Activated naive CD4-positive, alpha-beta T cell treated with anti-CD3 and anti-CD28 coated beads, Interleukin-2, amount 50 U/mL, for 24 hours (primary cell): ENCODE data around the gene SLC6A15.

ENCODE experiments used
- H3K27ac Mint-ChIP-seq: one replicate; pipeline ENCODE4 v1.8.0; 2021; ENCODE audit warnings: mild to moderate bottlenecking, mixed read lengths
- H3K27me3 Mint-ChIP-seq: one replicate; pipeline ENCODE4 v1.8.0; 2021; ENCODE audit warnings: mixed read lengths
- H3K36me3 Mint-ChIP-seq: one replicate; pipeline ENCODE4 v1.8.0; 2021; ENCODE audit warnings: mixed read lengths
- H3K4me1 Mint-ChIP-seq: one replicate; pipeline ENCODE4 v1.8.0; 2021; ENCODE audit warnings: mixed read lengths
- H3K4me3 Mint-ChIP-seq: one replicate; pipeline ENCODE4 v1.8.0; 2021; ENCODE audit warnings: mild to moderate bottlenecking, mixed read lengths
- H3K9me3 Mint-ChIP-seq: one replicate; pipeline ENCODE4 v1.8.0; 2021; ENCODE audit warnings: mixed read lengths

SLC6A15 gene

DNA sequence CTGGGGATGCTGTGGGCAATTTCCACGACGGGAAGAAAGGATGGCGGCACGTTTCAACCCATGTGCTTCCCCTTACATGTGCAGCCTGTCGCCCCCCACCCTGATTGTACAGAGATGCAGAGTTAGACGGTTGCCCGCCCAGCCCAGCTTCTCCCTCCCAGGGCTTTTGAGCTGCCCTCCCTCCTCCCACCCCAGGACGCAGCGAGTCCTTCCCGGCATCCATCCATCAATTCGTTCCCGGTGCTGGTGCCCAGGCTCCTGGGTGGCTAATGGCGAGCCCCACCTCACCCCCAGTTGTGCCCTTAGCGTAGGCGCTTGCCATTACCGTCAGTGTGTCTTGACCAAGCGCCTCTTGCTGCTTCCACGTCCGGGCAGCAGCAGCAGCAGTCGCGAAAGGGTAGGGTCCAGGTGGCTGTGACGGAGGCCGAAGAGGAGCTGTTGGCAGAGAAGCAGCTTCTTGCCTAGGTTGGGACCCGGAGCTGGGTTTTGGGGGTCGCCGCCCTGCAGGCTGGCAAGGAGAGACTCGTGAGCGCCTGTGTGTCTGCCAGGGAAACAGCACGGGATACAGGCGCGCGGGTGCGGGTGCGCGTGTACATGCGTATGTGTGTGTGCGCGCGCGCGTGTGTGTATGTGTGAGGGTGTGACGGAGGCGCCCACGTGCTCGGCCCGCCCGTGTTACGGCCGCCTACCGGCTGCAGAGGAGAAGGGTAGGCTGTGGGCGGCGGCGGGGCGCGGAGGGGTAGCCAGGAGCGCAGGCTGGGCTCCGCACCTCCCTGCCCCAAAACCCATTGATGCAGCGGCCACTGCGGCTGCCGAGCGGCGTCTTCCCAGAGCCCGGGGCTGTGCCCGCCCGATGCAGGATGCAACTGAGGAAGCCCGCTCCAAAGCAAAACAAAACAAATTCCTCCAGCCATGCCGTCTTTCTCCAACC is at the start of gene SLC6A15:
Gene SLC6A15, minus strand, starts transcription at position 602 of the 931 bp plus-strand sequence. CDS start 20,679 bp downstream, outside the sequence.
- H3K27ac Mint-ChIP-seq = no peak within 1 kb of the TSS
- H3K36me3 Mint-ChIP-seq = no peaks in the 10 kb centered on the region
- H3K27me3 Mint-ChIP-seq = peaks cover 25% of the 10 kb centered on the region
- peaks cover 4% of the 10 kb centered on the region for H3K4me1 Mint-ChIP-seq
- H3K9me3 Mint-ChIP-seq = no peaks in the 10 kb centered on the region
- no peak within 1 kb of the TSS for H3K4me3 Mint-ChIP-seq

DNA sequence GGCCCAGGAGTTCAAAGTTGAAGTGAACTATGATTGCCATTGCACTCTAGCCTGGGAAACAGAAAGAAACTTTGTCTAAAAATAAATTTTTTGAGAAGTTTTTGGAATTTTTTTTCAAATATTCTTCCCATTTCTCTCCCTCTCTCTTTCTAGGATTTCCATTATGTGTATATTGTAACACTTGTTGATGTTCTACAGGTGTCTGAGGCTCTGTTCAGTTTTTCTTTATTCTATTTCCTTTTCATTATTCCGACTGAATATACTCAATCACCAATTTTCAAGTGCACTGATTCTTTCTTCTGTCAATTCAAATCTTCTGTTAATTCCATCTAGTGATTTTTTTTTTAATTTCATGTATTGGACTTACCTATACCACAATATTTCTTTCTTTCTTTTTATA is 48.3 kb upstream of the SLC6A15 start:
- H3K9me3 Mint-ChIP-seq = peaks cover 5% of the 10 kb centered on the region
- no peaks in the 10 kb centered on the region for H3K4me1 Mint-ChIP-seq
- peaks cover 2% of the 10 kb centered on the region for H3K27me3 Mint-ChIP-seq
- H3K36me3 Mint-ChIP-seq = no peaks in the 10 kb centered on the region
- no peak overlapping the region for H3K4me3 Mint-ChIP-seq
- no peak overlapping the region for H3K27ac Mint-ChIP-seq

DNA sequence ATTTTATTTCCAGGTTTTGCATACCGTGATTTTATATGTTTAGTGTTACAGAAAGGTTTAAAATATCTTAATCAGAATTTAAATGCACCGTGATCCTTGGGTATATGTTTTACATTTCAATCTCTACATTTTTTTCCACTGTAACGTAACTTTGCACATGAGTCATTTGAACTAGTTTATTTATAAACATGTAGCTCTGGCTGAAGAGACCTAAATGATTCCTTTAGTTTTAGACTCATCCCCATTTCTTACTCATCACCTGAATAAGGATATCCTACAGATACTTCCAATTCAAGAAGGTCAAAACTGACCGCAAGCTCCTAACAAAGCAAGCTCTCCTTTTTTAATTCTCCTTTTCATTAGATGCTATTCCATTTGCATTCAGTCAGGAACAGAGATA is 42.7 kb upstream of the SLC6A15 start:
- Mint-ChIP-seq H3K27ac (no peak overlapping the region), H3K36me3 (no peaks in the 10 kb centered on the region), H3K4me1 (no peaks in the 10 kb centered on the region), H3K9me3 (no peaks in the 10 kb centered on the region), H3K27me3 (no peaks in the 10 kb centered on the region), H3K4me3 (no peak overlapping the region)

DNA sequence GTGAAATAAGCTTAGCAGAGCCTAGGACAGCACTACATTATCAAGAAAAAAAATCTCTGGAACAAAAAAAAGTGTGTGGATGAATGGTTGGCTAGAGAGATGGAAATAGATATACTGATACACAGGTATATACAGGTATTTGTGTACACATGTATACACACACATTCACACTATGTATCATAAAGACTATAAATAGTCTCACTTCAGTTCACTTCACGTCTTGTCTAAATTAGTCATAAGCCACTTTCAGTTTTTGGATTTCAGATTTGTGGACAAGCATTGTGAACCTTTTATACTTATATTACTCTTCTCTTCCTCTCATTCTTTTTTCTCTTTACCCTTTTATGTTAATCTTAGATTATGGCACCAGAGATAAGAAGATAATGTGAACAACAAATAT is 41.8 kb upstream of the SLC6A15 start:
- H3K27ac Mint-ChIP-seq = no peak overlapping the region
- H3K27me3 Mint-ChIP-seq = no peaks in the 10 kb centered on the region
- H3K4me1 Mint-ChIP-seq = no peaks in the 10 kb centered on the region
- no peaks in the 10 kb centered on the region for H3K9me3 Mint-ChIP-seq
- no peaks in the 10 kb centered on the region for H3K36me3 Mint-ChIP-seq
- no peak overlapping the region for H3K4me3 Mint-ChIP-seq

DNA sequence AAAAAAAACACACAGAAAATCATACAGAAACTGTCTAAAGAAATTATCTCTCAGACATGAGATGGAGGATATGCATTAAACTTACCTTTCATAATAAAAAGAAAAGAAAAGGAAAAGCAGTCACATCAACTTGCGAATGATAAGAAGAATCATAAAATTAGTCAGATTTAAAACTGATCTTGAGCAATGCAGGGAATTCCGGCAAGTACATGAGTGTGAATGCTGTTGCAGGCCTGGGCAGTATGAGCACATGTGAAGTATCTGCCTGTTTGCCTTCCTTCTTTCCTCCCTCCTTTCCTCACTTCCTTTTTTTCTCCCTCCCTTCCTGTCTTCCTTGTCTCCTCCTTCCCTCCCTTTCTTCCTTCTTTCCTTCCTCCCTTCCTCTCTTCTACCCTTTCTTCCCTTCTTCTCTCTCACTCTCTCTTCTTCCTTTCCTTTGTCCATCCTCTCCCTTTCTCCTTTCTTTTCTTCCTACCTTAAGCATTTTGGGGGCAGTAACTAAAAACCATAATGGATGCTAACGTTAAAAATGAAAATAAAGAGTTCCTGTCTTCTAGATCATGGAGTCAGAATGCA is 38.5 kb upstream of the SLC6A15 start:
- H3K9me3 Mint-ChIP-seq = no peaks in the 10 kb centered on the region
- no peak overlapping the region for H3K4me3 Mint-ChIP-seq
- no peaks in the 10 kb centered on the region for H3K4me1 Mint-ChIP-seq
- H3K27me3 Mint-ChIP-seq = no peaks in the 10 kb centered on the region
- no peak overlapping the region for H3K27ac Mint-ChIP-seq
- H3K36me3 Mint-ChIP-seq = no peaks in the 10 kb centered on the region

GRCh38 chr12:84946753-84947152 is 34.2 kb upstream of the SLC6A15 start:
- Mint-ChIP-seq H3K36me3 (no peaks in the 10 kb centered on the region), H3K9me3 (peaks cover under 1% of the 10 kb centered on the region), H3K27me3 (no peaks in the 10 kb centered on the region), H3K4me3 (no peak overlapping the region), H3K4me1 (no peaks in the 10 kb centered on the region), H3K27ac (no peak overlapping the region)

DNA sequence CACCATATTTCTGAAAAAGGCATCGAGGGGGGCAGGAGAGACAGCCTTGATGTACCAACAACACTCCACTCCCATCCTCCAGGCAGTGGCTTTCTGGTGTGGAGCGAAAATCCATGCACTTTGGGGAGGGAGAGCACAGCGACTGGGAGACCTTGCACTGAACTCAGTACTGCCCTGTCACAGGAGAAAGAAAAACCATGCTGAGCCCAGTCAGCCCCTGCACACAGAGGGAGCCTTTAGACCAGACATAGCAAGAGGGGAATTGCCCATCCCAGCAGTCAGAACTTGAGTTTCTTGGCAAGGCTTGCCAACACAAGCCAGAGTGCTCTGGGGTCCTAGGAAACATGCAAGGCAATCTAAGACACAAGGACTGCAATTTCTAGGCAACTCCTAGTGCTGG is 24.8 kb upstream of the SLC6A15 start:
- Mint-ChIP-seq H3K4me3 (no peak overlapping the region), H3K4me1 (no peaks in the 10 kb centered on the region), H3K27ac (no peak overlapping the region), H3K9me3 (peaks cover 13% of the 10 kb centered on the region), H3K36me3 (no peaks in the 10 kb centered on the region), H3K27me3 (no peaks in the 10 kb centered on the region)

- H3K27ac Mint-ChIP-seq = no peak overlapping the region
- no peaks in the 10 kb centered on the region for H3K36me3 Mint-ChIP-seq
- peaks cover 6% of the 10 kb centered on the region for H3K9me3 Mint-ChIP-seq
- peaks cover 3% of the 10 kb centered on the region for H3K27me3 Mint-ChIP-seq
- no peak overlapping the region for H3K4me3 Mint-ChIP-seq
- H3K4me1 Mint-ChIP-seq = no peaks in the 10 kb centered on the region
Measured at GRCh38 chr12:84929501-84929900, 16.9 kb upstream of the SLC6A15 start.

GRCh38 chr12:84924981-84925380 is 12.4 kb upstream of the SLC6A15 start:
- no peaks in the 10 kb centered on the region for H3K9me3 Mint-ChIP-seq
- no peak overlapping the region for H3K4me3 Mint-ChIP-seq

DNA sequence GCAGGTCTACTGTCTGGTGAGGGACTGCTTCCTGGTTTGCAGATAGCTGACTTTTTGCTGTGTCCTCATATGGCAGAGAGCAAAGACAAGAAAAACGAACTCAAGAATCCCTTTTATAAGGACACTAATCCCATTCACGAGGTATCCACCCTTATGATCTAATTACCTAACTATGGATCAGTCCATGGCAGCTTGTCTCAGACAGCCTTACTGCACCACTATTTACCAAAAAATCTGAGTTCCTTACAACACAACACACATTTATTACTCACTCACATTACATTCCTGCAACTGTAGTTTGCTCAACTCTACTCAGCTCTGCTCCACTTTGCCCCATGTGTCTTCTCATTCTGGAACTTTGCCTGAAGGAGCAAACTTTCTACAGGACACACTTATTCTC is 10.1 kb upstream of the SLC6A15 start:
- no peaks in the 10 kb centered on the region for H3K9me3 Mint-ChIP-seq
- H3K27me3 Mint-ChIP-seq = no peaks in the 10 kb centered on the region
- no peaks in the 10 kb centered on the region for H3K36me3 Mint-ChIP-seq
- H3K27ac Mint-ChIP-seq = no peak overlapping the region
- H3K4me3 Mint-ChIP-seq = no peak overlapping the region
- no peaks in the 10 kb centered on the region for H3K4me1 Mint-ChIP-seq

More at GRCh38 chr12:84924981-84925380, 12.4 kb upstream of the SLC6A15 start:
- H3K36me3 Mint-ChIP-seq = no peaks in the 10 kb centered on the region
- peaks cover 3% of the 10 kb centered on the region for H3K27me3 Mint-ChIP-seq
- no peaks in the 10 kb centered on the region for H3K4me1 Mint-ChIP-seq
- no peak overlapping the region for H3K27ac Mint-ChIP-seq

GRCh38 chr12:84920331-84920730 is 7.7 kb upstream of the SLC6A15 start:
- Mint-ChIP-seq H3K27me3 (no peaks in the 10 kb centered on the region), H3K27ac (no peak overlapping the region), H3K36me3 (no peaks in the 10 kb centered on the region), H3K4me1 (no peaks in the 10 kb centered on the region), H3K4me3 (no peak overlapping the region), H3K9me3 (no peaks in the 10 kb centered on the region)

DNA sequence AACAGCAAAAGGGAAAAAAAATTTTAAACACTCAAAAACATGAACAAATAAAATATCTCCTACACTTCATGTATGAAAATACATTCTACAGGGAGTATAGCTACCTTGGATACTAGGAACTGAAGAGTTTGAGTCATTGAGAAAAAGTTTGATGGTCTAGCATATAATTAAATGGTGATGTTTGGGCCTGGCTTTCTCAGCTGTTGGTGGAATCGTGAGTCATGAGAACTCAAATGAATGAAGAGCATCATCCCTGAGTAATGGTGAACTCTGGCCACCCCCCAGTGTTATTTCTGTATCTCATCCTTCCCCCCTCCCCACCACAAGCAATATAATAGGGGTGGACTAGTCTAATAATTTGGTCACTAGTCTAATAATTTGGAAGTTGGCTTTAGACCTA is 6.7 kb upstream of the SLC6A15 start:
- Mint-ChIP-seq H3K9me3 (no peaks in the 10 kb centered on the region), H3K4me1 (no peaks in the 10 kb centered on the region), H3K27ac (no peak overlapping the region), H3K4me3 (no peak overlapping the region), H3K27me3 (peaks cover 4% of the 10 kb centered on the region), H3K36me3 (no peaks in the 10 kb centered on the region)

DNA sequence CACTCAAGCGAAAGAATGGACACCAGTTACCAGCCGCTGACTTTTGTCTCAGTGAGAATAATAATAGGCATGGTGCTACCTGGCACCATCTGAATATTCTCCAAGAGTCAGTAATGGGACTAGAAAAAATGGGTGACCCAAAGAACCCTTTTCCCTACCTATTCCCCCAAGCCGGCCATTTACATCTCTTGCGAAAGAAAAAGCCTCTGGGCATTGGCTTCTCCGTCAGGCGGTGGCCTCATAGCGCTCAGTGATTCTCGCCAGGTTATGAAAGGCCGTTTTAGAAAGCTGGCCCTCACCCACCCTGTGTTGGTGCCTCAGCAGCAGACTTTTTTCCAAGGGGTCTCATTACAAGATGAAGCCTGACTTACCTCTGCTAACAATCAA is 523 bp upstream of the SLC6A15 start:
- no peak overlapping the region for H3K27ac Mint-ChIP-seq
- H3K9me3 Mint-ChIP-seq = no peaks in the 10 kb centered on the region
- peaks cover 4% of the 10 kb centered on the region for H3K4me1 Mint-ChIP-seq
- H3K4me3 Mint-ChIP-seq = no peak overlapping the region
- H3K27me3 Mint-ChIP-seq = peaks cover 25% of the 10 kb centered on the region
- no peaks in the 10 kb centered on the region for H3K36me3 Mint-ChIP-seq

DNA sequence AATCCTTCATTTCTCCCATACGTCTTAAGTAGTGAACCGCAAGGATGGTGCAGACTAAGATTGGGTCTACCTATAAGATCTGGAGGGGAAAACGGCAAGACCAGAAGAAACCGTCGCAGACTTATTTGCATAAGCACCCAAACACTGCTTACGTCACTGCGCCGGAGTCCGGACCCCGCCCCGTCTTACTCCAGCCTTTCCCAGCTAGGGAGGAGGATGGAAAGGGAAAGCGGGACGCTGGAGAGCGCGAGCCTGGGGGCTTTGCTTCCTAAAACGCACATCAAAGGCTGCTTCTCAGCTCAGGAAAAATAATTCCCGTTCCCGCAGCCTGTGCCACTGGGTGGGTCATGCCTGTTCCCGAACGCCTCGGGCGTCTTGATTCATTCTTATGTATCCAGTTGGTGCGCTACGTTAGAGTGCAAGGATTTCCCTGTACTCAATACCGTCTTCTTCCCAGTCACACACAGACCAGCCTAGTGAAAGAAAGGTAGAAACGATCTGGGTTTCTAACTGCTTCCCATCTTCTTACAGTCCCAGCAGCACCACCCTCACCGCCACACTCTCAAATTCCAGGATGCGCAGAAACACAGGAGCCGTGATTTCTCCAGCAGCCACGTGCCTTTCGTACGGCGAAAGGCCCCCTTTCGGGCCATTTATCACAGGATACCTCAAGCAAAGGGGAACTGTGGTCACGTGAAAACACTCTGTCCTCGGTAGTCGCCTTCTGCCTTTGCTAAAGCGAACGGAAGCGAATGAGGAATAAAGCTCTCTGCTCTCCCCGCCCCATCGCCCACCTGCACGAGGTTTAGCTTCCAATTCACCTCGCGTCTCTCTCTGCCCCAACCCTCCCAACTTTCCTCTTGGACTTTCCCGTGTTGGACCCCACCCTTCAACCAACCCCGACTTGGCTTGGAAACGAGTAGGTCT is 1.1 kb downstream of the SLC6A15 start:
- peaks cover 27% of the 10 kb centered on the region for H3K27me3 Mint-ChIP-seq
- no peaks in the 10 kb centered on the region for H3K36me3 Mint-ChIP-seq
- no peak overlapping the region for H3K27ac Mint-ChIP-seq
- H3K4me3 Mint-ChIP-seq = no peak overlapping the region
- no peaks in the 10 kb centered on the region for H3K9me3 Mint-ChIP-seq
- H3K4me1 Mint-ChIP-seq = peaks cover 4% of the 10 kb centered on the region

DNA sequence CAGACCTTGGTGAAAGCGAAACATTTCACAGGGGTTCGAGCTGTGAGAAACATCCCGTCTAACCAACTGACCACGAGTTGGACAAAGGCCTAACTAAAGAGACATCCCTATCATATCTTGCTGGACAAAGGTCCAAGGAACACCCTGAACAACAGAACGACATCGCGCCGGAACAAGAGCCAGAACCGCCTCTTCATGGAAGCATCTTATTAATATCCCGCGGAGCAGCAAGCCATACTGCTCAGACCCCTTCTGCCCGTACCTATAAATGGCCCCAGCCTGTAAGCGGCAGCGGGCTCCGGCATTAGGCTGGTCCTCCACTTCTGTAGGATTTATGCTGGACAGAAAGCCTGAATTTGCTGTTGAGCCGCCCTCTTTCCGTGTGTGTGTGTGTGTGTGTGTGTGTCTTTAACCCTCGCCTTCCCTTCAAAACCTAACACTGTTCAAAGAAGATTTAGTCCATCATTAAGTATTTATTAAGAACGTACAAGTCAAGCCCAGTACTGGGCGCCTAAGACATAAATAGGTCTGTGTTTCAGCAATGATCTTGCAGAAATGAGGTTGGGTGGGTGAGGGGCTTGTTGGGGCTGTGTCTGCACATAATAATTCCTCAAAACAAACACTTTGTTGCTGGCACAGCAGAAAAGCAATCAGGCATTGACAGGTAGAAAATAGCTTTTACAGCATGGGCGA is 1.9 kb downstream of the SLC6A15 start:
- no peaks in the 10 kb centered on the region for H3K9me3 Mint-ChIP-seq
- H3K27me3 Mint-ChIP-seq = peaks cover 29% of the 10 kb centered on the region
- no peaks in the 10 kb centered on the region for H3K36me3 Mint-ChIP-seq
- no peak overlapping the region for H3K27ac Mint-ChIP-seq
- peaks cover 4% of the 10 kb centered on the region for H3K4me1 Mint-ChIP-seq
- H3K4me3 Mint-ChIP-seq = no peak overlapping the region
